GM19193 (cell line): ENCODE results near the gene MED9.

Experiments used
- POLR2A ChIP-seq: IDR thresholded peaks from 4 replicates; pipeline ENCODE4 v1.6.1; 2011; ENCODE audit not compliant: insufficient read depth, insufficient read length; ENCODE audit errors: extremely low read depth

Gene MED9

GRCh38 chr17:17494499-17494869 is 17.7 kb downstream of the MED9 start:
- no peak for TF ChIP-seq POLR2A

- TF ChIP-seq POLR2A = no peak
Observed at GRCh38 chr17:17494870-17495535, 18.2 kb downstream of the MED9 start.

- TF ChIP-seq POLR2A = no peak
Observed at GRCh38 chr17:17495536-17496188, 18.9 kb downstream of the MED9 start.

- no peak for TF ChIP-seq POLR2A
Observed at GRCh38 chr17:17496189-17497064, 19.6 kb downstream of the MED9 start, which contains the start of gene RASD1. RASD1 (minus strand) TSS chr17:17496395; CDS start chr17:17496181, 214 bp downstream.

GRCh38 chr17:17497065-17497844 is 20.5 kb downstream of the MED9 start:
- TF ChIP-seq POLR2A = no peak

- no peak for TF ChIP-seq POLR2A
Observed at GRCh38 chr17:17497845-17498520, 21.2 kb downstream of the MED9 start.

- TF ChIP-seq POLR2A = no peak
Observed at GRCh38 chr17:17498606-17499301, 22.0 kb downstream of the MED9 start.

GRCh38 chr17:17499402-17500145 is 22.8 kb downstream of the MED9 start:
- no peak for TF ChIP-seq POLR2A

GRCh38 chr17:17500999-17501605 is 24.3 kb downstream of the MED9 start:
- TF ChIP-seq POLR2A = no peak

- TF ChIP-seq POLR2A = no peak
Observed at GRCh38 chr17:17502741-17503565, 26.2 kb downstream of the MED9 start.

- TF ChIP-seq POLR2A = no peak
Observed at GRCh38 chr17:17503566-17504130, 26.8 kb downstream of the MED9 start.
